Neuron (in vitro differentiated cells): ENCODE measurements around the gene FRY.

Experiments used
- H2AFZ ChIP-seq: one replicate; pipeline ENCODE4 v1.6.1; 2013; ENCODE audit warnings: low read depth, mild to moderate bottlenecking, inconsistent platforms, low read length, moderate library complexity
- H3K27me3 ChIP-seq: one replicate; pipeline ENCODE4 v1.6.1; 2013; ENCODE audit warnings: low read length; ENCODE audit not compliant: insufficient read depth
- H3K36me3 ChIP-seq: one replicate; pipeline ENCODE4 v1.6.1; 2013; ENCODE audit warnings: low read length; ENCODE audit not compliant: insufficient read depth
- H3K4me1 ChIP-seq: one replicate; pipeline ENCODE4 v1.6.1; 2013; ENCODE audit warnings: low read length; ENCODE audit not compliant: insufficient read depth
- H3K4me3 ChIP-seq: 2 replicates; pipeline ENCODE4 v1.5.1; 2013; ENCODE audit warnings: mild to moderate bottlenecking, low read length, moderate library complexity
- H3K9me3 ChIP-seq: one replicate; pipeline ENCODE4 v1.6.1; 2013; ENCODE audit warnings: low read length

Gene FRY

DNA sequence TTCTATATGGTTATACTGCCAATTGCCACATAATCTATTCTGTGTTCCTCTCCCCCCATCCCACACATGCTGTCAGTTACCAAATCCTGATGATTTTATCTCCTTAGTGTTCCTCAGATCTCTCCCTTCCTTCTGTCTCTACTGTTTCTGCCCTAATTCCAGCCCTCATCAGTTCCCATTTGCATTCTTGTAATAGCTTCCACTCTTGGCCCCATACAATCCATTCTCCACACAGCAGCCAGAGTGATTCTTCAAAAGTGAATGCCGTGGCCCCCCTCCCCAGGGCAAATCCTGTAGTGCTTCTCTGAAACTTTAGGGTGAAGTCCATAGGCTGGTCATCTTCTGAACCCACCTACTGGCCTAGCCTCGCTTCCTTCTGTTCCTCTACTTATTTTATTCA is 169.2 kb downstream of the FRY start:
- H3K36me3 ChIP-seq: no peaks in the 10 kb centered on the region
- no peak overlapping the region for H3K4me3 ChIP-seq
- no peaks in the 10 kb centered on the region for H3K9me3 ChIP-seq
- H3K27me3 ChIP-seq: no peaks in the 10 kb centered on the region
- H3K4me1 ChIP-seq: peaks cover 8% of the 10 kb centered on the region
- H2AFZ ChIP-seq: no peak overlapping the region

DNA sequence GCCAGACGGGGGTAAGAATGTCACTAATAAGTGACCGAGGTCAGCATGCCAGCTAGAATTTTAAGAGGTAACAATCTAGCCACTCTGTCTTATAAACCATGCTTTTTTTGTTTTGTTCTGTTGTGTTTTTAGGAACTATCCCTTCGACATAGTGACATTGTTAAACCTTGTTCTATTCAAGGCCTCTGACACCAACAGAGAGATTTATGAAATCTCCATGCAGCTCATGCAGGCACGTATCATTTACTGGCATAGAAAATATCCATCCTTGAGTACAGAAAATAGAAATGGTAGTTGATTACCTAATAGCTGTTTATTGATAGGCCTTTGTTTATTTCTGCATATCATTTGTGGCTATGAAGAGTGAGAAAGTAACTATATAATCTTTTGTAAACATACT is 170.2 kb downstream of the FRY start:
- Histone ChIP-seq H3K27me3 (no peaks in the 10 kb centered on the region), H3K4me1 (peaks cover 5% of the 10 kb centered on the region), H3K36me3 (no peaks in the 10 kb centered on the region), H2AFZ (no peak overlapping the region), H3K4me3 (no peak overlapping the region), H3K9me3 (no peaks in the 10 kb centered on the region)

- Histone ChIP-seq H2AFZ (no peak overlapping the region), H3K4me3 (no peak overlapping the region), H3K9me3 (no peaks in the 10 kb centered on the region), H3K27me3 (no peaks in the 10 kb centered on the region), H3K4me1 (peaks cover 9% of the 10 kb centered on the region), H3K36me3 (no peaks in the 10 kb centered on the region)
Measured at GRCh38 chr13:32202268-32202667, 170.7 kb downstream of the FRY start.

DNA sequence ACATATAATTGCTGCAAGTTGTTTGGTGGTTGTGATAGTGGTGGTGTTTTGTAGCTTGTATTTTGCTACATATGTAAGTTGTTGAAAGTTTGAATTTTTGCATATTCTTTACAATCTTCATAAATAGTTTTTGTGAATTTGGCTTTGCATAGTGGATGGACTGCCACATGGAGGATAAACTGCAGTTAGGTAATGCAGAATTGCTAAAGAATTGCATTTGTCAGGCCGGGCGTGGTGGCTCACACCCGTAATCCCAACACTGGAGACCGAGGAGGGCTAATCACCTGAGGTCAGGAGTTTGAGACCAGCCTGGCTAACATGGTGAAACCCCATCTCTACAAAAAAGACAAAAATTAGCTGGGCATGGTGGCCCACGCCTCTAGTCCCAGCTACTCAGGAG is 171.6 kb downstream of the FRY start:
- Histone ChIP-seq H3K27me3 (no peaks in the 10 kb centered on the region), H3K36me3 (no peaks in the 10 kb centered on the region), H3K9me3 (no peaks in the 10 kb centered on the region), H3K4me3 (no peak overlapping the region), H2AFZ (no peak overlapping the region), H3K4me1 (peaks cover 11% of the 10 kb centered on the region)

DNA sequence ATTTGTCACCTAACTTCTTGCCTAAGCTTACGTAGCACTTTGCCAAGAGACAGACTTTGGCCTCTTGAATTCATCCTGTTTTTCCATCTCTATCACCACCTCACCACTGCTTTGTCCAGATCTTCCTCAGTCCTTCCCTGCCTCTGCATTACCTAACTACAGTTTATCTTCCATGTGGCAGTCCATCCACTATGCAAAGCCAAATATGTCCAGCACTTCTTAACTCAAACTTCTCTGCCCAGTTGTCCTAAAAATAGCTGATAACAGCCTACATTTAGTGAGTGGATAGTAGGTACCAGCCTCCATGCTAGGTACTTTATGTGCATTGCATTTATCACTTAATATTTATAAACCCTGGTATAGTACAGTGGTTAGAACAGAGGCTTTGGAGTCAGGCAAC is 172.2 kb downstream of the FRY start:
- H3K4me3 ChIP-seq: no peak overlapping the region
- H3K4me1 ChIP-seq: peaks cover 11% of the 10 kb centered on the region
- H2AFZ ChIP-seq: no peak overlapping the region
- H3K9me3 ChIP-seq: no peaks in the 10 kb centered on the region
- H3K36me3 ChIP-seq: no peaks in the 10 kb centered on the region
- no peaks in the 10 kb centered on the region for H3K27me3 ChIP-seq

DNA sequence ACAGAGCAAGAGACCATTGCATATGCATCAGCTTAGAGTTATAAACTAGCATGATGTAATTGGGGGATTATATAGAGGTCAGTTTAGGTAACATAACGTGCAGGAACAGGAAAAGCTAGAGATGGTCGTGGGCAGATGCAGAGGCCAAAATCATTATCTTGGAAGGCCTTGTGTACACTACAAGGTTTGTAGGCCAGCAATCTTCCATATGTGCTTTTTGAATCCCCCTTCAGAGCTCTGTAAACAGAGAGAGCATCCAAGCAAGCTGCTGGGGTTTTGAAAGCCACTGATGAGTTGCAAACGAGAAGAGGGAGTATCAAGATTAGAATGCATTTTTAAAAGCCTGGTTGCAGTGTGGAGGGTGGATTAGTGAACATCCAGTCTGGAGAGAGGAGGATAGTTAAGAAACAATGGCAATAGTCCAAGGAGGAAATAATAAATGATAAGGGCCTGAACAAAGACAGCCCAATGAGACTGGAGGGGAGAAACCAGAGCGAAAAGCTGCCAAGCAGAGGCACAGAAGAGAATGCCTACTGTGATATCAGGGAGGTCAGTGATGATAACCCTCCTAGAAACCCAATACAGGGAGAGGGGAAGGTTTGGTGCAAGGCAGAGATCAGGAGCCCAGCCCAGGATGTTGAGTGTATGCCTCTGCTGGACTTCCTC is 174.0 kb downstream of the FRY start:
- Histone ChIP-seq H2AFZ (no peak overlapping the region), H3K4me3 (no peak overlapping the region), H3K36me3 (no peaks in the 10 kb centered on the region), H3K9me3 (no peaks in the 10 kb centered on the region), H3K4me1 (peaks cover 11% of the 10 kb centered on the region), H3K27me3 (no peaks in the 10 kb centered on the region)

DNA sequence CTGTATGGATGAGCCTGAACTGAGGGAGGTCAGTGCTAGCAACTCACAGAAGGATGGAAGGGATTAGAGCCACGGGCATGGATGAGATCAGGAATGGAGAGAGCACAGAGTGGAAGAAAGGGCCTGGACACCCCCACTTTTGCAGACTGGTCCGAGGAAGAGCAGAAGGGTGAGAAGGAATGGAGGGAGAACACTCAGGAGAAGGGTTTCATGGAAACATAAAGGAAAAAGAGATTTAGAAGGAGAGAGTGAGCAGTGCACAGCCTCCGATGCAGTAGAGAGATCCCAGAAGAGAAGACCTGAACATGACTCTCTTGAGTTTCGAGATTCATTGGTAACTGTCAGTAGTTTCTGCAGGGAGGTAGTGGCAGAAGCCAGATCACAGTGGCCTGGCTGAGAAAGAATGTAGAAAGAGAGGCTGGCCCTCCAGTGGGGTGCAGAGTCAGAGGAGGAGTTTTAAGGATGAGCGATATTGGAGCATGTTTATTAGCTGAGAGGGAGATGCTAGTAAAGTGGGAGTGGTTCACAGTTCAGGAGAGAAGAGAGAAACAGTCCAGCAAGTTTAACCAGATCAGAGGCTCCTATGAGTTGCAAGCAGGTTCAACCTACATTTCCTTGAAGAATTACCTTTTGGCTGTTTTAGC is 174.6 kb downstream of the FRY start:
- no peak overlapping the region for H3K4me3 ChIP-seq
- H3K27me3 ChIP-seq: no peaks in the 10 kb centered on the region
- H3K36me3 ChIP-seq: no peaks in the 10 kb centered on the region

DNA sequence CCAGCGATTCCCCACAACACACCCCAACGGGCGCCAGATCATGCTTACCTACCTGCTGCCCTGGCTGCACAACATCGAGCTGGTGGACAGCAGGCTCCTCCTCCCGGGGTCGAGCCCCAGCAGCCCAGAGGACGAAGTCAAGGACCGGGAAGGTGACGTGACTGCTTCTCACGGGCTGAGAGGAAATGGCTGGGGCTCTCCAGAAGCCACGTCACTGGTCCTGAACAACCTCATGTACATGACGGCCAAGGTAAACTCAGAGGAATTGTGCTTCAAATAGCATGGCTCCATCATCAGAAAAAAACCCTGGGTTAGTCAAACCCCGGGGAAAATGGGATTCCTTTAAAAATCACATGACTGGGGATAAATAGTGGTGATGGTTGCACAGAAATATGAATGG is 177.3 kb downstream of the FRY start:
- Histone ChIP-seq H3K27me3 (no peaks in the 10 kb centered on the region), H3K9me3 (no peaks in the 10 kb centered on the region), H2AFZ (no peak overlapping the region), H3K36me3 (no peaks in the 10 kb centered on the region), H3K4me3 (no peak overlapping the region), H3K4me1 (peaks cover 11% of the 10 kb centered on the region)

More for the DNA sequence above, 174.6 kb downstream of the FRY start:
- peaks cover 11% of the 10 kb centered on the region for H3K4me1 ChIP-seq
- H3K9me3 ChIP-seq: no peaks in the 10 kb centered on the region
- no peak overlapping the region for H2AFZ ChIP-seq

GRCh38 chr13:32209652-32210051 is 178.1 kb downstream of the FRY start:
- H3K27me3 ChIP-seq: no peaks in the 10 kb centered on the region
- H3K4me1 ChIP-seq: peaks cover 11% of the 10 kb centered on the region
- no peaks in the 10 kb centered on the region for H3K36me3 ChIP-seq
- no peaks in the 10 kb centered on the region for H3K9me3 ChIP-seq
- H3K4me3 ChIP-seq: no peak overlapping the region
- H2AFZ ChIP-seq: no peak overlapping the region

GRCh38 chr13:32210101-32210500 is 178.5 kb downstream of the FRY start:
- Histone ChIP-seq H3K9me3 (no peaks in the 10 kb centered on the region), H2AFZ (no peak overlapping the region), H3K27me3 (no peaks in the 10 kb centered on the region), H3K36me3 (no peaks in the 10 kb centered on the region), H3K4me3 (no peak overlapping the region), H3K4me1 (peaks cover 11% of the 10 kb centered on the region)

- Histone ChIP-seq H3K27me3 (no peaks in the 10 kb centered on the region), H3K4me1 (peaks cover 6% of the 10 kb centered on the region), H3K9me3 (no peaks in the 10 kb centered on the region), H3K36me3 (no peaks in the 10 kb centered on the region), H3K4me3 (no peak overlapping the region), H2AFZ (no peak overlapping the region)
Measured at GRCh38 chr13:32211813-32212212, 180.2 kb downstream of the FRY start.

DNA sequence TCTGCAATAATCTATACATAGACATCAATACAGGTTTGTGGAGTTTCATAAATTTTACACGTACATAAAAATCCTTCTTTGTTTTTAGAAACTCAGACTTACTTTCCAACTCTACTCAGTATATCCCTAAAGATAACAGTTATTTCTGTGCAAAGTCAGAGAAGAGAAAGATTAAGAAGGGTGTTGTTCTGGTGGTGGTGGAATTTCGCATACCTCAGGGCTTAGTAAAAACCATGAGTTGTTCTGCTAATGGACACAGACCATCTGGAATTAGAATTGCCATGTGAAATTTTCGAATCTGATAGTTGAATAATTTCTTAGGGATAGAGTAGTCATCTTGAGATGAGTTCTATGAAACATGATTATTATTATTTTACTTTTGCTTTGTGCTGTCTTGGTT is 180.8 kb downstream of the FRY start:
- Histone ChIP-seq H3K4me1 (no peaks in the 10 kb centered on the region), H3K4me3 (no peak overlapping the region), H2AFZ (no peak overlapping the region), H3K27me3 (no peaks in the 10 kb centered on the region), H3K9me3 (no peaks in the 10 kb centered on the region), H3K36me3 (no peaks in the 10 kb centered on the region)

GRCh38 chr13:32213626-32214025 is 182.1 kb downstream of the FRY start:
- Histone ChIP-seq H3K27me3 (no peaks in the 10 kb centered on the region), H3K36me3 (no peaks in the 10 kb centered on the region), H3K4me1 (no peaks in the 10 kb centered on the region), H2AFZ (no peak overlapping the region), H3K4me3 (no peak overlapping the region), H3K9me3 (no peaks in the 10 kb centered on the region)

GRCh38 chr13:32214071-32214470 is 182.5 kb downstream of the FRY start:
- no peaks in the 10 kb centered on the region for H3K36me3 ChIP-seq
- no peak overlapping the region for H3K4me3 ChIP-seq
- no peaks in the 10 kb centered on the region for H3K9me3 ChIP-seq
- H2AFZ ChIP-seq: no peak overlapping the region
- H3K4me1 ChIP-seq: no peaks in the 10 kb centered on the region
- H3K27me3 ChIP-seq: no peaks in the 10 kb centered on the region
